ENCODE measurements around the gene SRMS.

Gene SRMS

DNA sequence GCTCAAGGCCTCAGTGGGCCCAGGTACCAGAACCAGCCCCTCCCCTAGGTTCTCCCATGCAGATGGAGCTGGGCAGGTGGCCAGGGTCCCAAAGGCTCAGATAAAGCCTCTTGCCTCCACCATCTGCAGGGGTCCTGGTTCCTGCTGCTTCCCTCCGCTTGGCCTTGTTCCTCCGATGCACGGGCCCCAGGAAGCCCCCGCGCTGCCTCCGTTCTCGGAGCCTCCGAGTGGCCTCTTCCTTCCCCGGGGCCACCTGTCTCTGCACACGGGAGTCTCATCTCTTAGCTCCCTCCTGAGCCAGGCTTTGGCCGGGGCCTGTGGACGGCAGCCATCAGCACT, 8.5 kb downstream of the SRMS start:
- TF ChIP-seq, protein P1, sequence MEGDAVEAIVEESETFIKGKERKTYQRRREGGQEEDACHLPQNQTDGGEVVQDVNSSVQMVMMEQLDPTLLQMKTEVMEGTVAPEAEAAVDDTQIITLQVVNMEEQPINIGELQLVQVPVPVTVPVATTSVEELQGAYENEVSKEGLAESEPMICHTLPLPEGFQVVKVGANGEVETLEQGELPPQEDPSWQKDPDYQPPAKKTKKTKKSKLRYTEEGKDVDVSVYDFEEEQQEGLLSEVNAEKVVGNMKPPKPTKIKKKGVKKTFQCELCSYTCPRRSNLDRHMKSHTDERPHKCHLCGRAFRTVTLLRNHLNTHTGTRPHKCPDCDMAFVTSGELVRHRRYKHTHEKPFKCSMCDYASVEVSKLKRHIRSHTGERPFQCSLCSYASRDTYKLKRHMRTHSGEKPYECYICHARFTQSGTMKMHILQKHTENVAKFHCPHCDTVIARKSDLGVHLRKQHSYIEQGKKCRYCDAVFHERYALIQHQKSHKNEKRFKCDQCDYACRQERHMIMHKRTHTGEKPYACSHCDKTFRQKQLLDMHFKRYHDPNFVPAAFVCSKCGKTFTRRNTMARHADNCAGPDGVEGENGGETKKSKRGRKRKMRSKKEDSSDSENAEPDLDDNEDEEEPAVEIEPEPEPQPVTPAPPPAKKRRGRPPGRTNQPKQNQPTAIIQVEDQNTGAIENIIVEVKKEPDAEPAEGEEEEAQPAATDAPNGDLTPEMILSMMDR (IDR thresholded peaks at IDR 0.05; ENCODE audit: insufficient read depth, low read length, poor library complexity, severe bottlenecking), result no peak
- TF ChIP-seq EZH2phosphoT487 (conservative IDR thresholded peaks at IDR 0.05; ENCODE audit: low read length), result no peak
- Histone ChIP-seq H3K4me3 (ENCODE audit: insufficient read depth, low read length, poor library complexity, severe bottlenecking) (no peak overlapping the region), H2AFZ (ENCODE audit: low read depth, low read length, severe bottlenecking) (no peak overlapping the region), H3K9ac (ENCODE audit: low read length) (no peak overlapping the region), H3K79me2 (ENCODE audit: insufficient read depth, low read length) (no peaks in the 10 kb centered on the region), H3K27ac (ENCODE audit: low read depth, low read length) (no peak overlapping the region), H3F3A (ENCODE audit: insufficient read depth) (no peaks in the 10 kb centered on the region), H3K9me3 (ENCODE audit: insufficient read depth, low read length) (no peaks in the 10 kb centered on the region), H3K36me3 (ENCODE audit: low read length) (no peaks in the 10 kb centered on the region), H3K4me2 (ENCODE audit: low read depth, low read length, poor library complexity, severe bottlenecking) (no peak overlapping the region), H3K27me3 (ENCODE audit: low read length) (no peaks in the 10 kb centered on the region), H3K9me2 (replicated peaks; ENCODE audit: insufficient read depth, low read length) (no peaks in the 10 kb centered on the region), H4K20me1 (ENCODE audit: low read depth, low read length) (no peaks in the 10 kb centered on the region)

DNA sequence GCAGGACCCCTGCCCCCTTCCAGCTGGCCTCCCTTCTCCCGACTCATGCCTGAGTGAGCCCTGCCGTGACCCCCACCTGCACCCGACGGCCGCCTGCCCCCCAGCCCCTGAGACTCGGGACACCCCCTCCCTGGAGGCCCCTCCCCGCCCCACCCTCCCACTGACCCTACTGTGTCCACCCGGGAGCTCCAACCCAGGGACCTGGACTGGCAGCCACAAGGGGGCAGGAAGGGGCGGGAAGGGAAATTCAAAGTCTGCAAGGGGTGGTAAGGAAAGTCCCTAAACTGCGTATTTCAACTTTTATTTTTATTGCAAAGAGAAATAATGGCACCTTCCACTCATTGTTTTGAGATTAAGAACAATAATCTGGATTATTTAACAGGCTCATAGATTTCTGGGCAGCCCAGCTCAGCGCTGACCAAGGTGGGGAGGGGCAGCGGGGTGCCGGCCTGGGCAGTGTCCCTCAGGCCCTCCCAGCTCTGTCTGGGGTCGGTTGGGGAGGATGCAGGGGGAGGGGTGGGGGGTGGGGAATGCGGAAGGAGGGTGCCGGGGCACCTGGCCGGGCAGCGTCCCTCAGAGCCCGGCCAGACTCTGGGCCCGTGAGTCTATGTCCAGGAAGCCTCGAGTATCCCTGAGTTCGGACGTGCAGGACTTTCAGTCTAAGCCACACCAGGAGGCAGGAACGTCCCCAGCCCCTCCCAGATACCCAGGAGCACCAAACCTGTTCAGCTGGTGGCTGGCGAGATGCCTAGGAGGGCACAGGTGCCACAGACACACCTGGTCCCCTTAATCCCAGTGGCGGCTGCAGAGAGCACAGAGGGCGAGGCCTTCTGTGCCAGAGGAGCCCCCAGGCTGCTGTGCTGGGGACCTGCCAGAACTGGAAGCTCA, 9.1 kb downstream of the SRMS start:
- peak overlapping the region; percentile 56; the same call in 1 of the 2 replicates for H3K9ac ChIP-seq (ENCODE audit: low read length)
- TF ChIP-seq EZH2phosphoT487 (conservative IDR thresholded peaks at IDR 0.05; ENCODE audit: low read length), result no peak
- TF ChIP-seq, protein P1 (IDR thresholded peaks at IDR 0.05; ENCODE audit: insufficient read depth, low read length, poor library complexity, severe bottlenecking), result no peak
- no peak overlapping the region for H2AFZ ChIP-seq (ENCODE audit: low read depth, low read length, severe bottlenecking)

DNA sequence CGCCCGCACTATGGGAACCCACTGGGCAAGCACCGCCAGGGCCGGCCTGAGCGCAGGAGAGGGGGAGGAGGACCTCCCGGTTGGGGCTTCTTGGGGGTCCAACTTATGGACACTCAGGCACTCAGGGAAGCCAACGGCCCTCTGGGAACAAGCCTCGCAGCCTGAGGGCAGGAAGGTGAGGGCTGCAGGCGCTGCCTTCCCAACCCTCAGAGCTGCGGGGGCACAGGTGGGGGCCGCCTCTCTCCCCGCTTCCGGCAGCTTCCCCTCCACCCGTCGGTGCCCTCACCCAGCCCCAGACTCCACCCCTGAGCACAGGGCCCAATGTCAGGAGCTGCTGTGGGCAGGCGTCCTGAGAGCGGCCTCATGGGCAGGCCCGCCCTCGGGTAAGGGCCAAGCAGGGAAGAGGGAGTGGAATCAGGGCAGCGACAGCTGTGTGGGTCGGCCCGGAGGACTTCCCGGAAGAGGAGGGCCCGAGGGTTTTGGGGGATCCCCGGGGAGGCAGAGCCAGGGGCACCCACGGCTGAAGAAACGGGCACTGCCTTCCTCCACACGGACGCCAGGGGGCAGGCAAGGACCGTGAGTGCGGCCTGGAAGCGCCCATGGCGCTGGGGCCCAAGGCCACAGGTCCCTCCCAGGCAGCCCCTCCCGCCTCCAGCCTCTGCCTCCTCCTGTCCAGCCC, 9.9 kb downstream of the SRMS start:
- Histone ChIP-seq H4K20me1 (ENCODE audit: low read depth, low read length) (no peaks in the 10 kb centered on the region), H3K4me3 (ENCODE audit: insufficient read depth, low read length, poor library complexity, severe bottlenecking) (peak overlapping the region; percentile 43), H3K27ac (ENCODE audit: low read depth, low read length) (peak overlapping the region; percentile 57), H3K27me3 (ENCODE audit: low read length) (no peaks in the 10 kb centered on the region), H3K79me2 (ENCODE audit: insufficient read depth, low read length) (no peaks in the 10 kb centered on the region), H3K9me3 (ENCODE audit: insufficient read depth, low read length) (no peaks in the 10 kb centered on the region), H3K36me3 (ENCODE audit: low read length) (no peaks in the 10 kb centered on the region), H3K9me2 (replicated peaks; ENCODE audit: insufficient read depth, low read length) (no peaks in the 10 kb centered on the region), H3F3A (ENCODE audit: insufficient read depth) (no peaks in the 10 kb centered on the region), H2AFZ (ENCODE audit: low read depth, low read length, severe bottlenecking) (peak overlapping the region; percentile 88), H3K4me2 (ENCODE audit: low read depth, low read length, poor library complexity, severe bottlenecking) (peak overlapping the region; percentile 69), H3K9ac (ENCODE audit: low read length) (peak overlapping the region; percentile 56)
- TF ChIP-seq, protein P1 (IDR thresholded peaks at IDR 0.05; ENCODE audit: insufficient read depth, low read length, poor library complexity, severe bottlenecking), result peak; percentile 89
- TF ChIP-seq EZH2phosphoT487 (conservative IDR thresholded peaks at IDR 0.05; ENCODE audit: low read length), result no peak

More for the DNA sequence above, 9.1 kb downstream of the SRMS start:
- no peaks in the 10 kb centered on the region for H3K9me3 ChIP-seq (ENCODE audit: insufficient read depth, low read length)
- H3K79me2 ChIP-seq (ENCODE audit: insufficient read depth, low read length), result no peaks in the 10 kb centered on the region
- H3K9me2 ChIP-seq (replicated peaks; ENCODE audit: insufficient read depth, low read length), result no peaks in the 10 kb centered on the region
- H3K27me3 ChIP-seq (ENCODE audit: low read length), result no peaks in the 10 kb centered on the region
- H3K36me3 ChIP-seq (ENCODE audit: low read length), result no peaks in the 10 kb centered on the region
- H4K20me1 ChIP-seq (ENCODE audit: low read depth, low read length), result no peaks in the 10 kb centered on the region
- H3F3A ChIP-seq (ENCODE audit: insufficient read depth), result no peaks in the 10 kb centered on the region
- H3K27ac ChIP-seq (ENCODE audit: low read depth, low read length), result no peak overlapping the region
- peak overlapping the region; percentile 69 for H3K4me2 ChIP-seq (ENCODE audit: low read depth, low read length, poor library complexity, severe bottlenecking)
- H3K4me3 ChIP-seq (ENCODE audit: insufficient read depth, low read length, poor library complexity, severe bottlenecking), result no peak overlapping the region

All from SU-DHL-6 (cell line).